Peyer's patch (tissue), 4 donors: Measurements from ENCODE around the gene KRTAP6-2.

Experiments used
- POLR2A ChIP-seq, 2 donors: fragments of 450-650 bp; IDR thresholded peaks; one replicate each; pipeline ENCODE4 v1.5.1; 2017; ENCODE audit warnings: antibody characterized with exemption in 2 of 2, mild to moderate bottlenecking in 2 of 2, moderate library complexity in 2 of 2
- TF ChIP-seq, protein P1 (sequence below), 6 experiments: fragments of 450-650 bp in 4 of 6; fragments of 200-600 bp in 2 of 6; sonication (generic) in 1 of 6; IDR thresholded peaks; one replicate each; pipeline ENCODE4 v1.5.1; 2017 to 2019; ENCODE audit warnings: antibody characterized with exemption in 6 of 6, mild to moderate bottlenecking in 3 of 6, moderate library complexity in 1 of 6

DNA sequence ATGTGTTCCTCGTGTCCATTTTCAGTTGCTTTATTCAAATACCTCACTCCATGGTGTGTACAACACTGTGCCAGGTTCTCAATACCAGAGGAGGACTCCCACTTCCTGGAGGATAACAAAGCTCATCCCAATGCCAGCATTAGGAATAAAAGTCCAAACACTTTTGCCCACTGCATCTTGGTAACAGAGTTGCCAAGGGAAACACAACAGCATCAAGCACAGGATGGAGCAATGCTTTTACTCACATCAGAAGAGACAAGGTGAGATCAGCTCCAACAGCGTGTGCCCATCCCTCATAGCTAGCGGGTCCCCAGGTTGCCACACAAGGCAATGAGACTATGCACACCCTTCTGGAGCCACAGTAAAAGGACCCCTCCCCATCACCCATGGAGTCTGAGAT lies 24.7 kb upstream of the KRTAP6-2 start:
- TF ChIP-seq, protein P1, sequence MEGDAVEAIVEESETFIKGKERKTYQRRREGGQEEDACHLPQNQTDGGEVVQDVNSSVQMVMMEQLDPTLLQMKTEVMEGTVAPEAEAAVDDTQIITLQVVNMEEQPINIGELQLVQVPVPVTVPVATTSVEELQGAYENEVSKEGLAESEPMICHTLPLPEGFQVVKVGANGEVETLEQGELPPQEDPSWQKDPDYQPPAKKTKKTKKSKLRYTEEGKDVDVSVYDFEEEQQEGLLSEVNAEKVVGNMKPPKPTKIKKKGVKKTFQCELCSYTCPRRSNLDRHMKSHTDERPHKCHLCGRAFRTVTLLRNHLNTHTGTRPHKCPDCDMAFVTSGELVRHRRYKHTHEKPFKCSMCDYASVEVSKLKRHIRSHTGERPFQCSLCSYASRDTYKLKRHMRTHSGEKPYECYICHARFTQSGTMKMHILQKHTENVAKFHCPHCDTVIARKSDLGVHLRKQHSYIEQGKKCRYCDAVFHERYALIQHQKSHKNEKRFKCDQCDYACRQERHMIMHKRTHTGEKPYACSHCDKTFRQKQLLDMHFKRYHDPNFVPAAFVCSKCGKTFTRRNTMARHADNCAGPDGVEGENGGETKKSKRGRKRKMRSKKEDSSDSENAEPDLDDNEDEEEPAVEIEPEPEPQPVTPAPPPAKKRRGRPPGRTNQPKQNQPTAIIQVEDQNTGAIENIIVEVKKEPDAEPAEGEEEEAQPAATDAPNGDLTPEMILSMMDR (IDR thresholded peaks at IDR 0.05), result no peak
- TF ChIP-seq POLR2A (IDR thresholded peaks at IDR 0.05), result no peak
